ENCODE data around the gene MGAT4B.

The MGAT4B gene

GRCh38 chr5:179767496-179768100, 39.1 kb downstream of the MGAT4B start:
- no peak for DNase-seq

- DNase-seq = no peak
These were observed 39.8 kb downstream of the MGAT4B start for GRCh38 chr5:179766726-179767455.

GRCh38 chr5:179766021-179766725, 40.5 kb downstream of the MGAT4B start:
- DNase-seq = no peak

- no peak for DNase-seq
These were observed 41.3 kb downstream of the MGAT4B start for GRCh38 chr5:179765400-179765799.

- no peak for DNase-seq
These were observed 42.6 kb downstream of the MGAT4B start for GRCh38 chr5:179764056-179764455.

- no peak for DNase-seq
These were observed 43.3 kb downstream of the MGAT4B start for GRCh38 chr5:179763215-179763945.

GRCh38 chr5:179762781-179763176, 43.9 kb downstream of the MGAT4B start:
- DNase-seq = no peak

GRCh38 chr5:179762079-179762780, 44.4 kb downstream of the MGAT4B start:
- peak; percentile 40 for DNase-seq

GRCh38 chr5:179759581-179760551, 46.8 kb downstream of the MGAT4B start:
- DNase-seq = no peak

- no peak for DNase-seq
These were observed 47.7 kb downstream of the MGAT4B start for GRCh38 chr5:179758955-179759354.

GRCh38 chr5:179755022-179755421, 51.6 kb downstream of the MGAT4B start:
- no peak for DNase-seq

- DNase-seq = no peak
These were observed 52.7 kb downstream of the MGAT4B start for GRCh38 chr5:179753971-179754370.

- no peak for DNase-seq
These were observed 56.7 kb downstream of the MGAT4B start for GRCh38 chr5:179749857-179750508.

- DNase-seq = no peak
These were observed 58.9 kb downstream of the MGAT4B start for GRCh38 chr5:179747811-179748210.
